Activated T-cell treated with anti-CD3 and anti-CD28 coated beads, Interleukin-2, amount 50 U/mL, for 4 hours (primary cell): ENCODE results near the gene YY1. TPM values are rescaled to one million over a fixed set of nuclear protein-coding genes. Genes with fewer than 3 reads are reported as not detected.

Experiments used
- ATAC-seq, 2 donors: fragments of 200-7000 bp; cut with Tn5 transposase; one replicate each; pipeline ENCODE4 v1.10.0; 2021
- DNase-seq: peaks from one replicate; pipeline ENCODE4 v3.0.0-alpha.2; 2020
- H3K27me3 Mint-ChIP-seq: one replicate; pipeline ENCODE4 v1.8.0; 2021; ENCODE audit warnings: low read depth, mixed read lengths
- H3K36me3 Mint-ChIP-seq: one replicate; pipeline ENCODE4 v1.8.0; 2022; ENCODE audit warnings: mixed read lengths; ENCODE audit not compliant: insufficient read depth
- H3K4me1 Mint-ChIP-seq: one replicate; pipeline ENCODE4 v1.8.0; 2021; ENCODE audit warnings: low read depth, mixed read lengths
- H3K4me3 Mint-ChIP-seq: one replicate; pipeline ENCODE4 v1.8.0; 2021; ENCODE audit warnings: mild to moderate bottlenecking, moderate library complexity, mixed read lengths
- H3K9me3 Mint-ChIP-seq: one replicate; pipeline ENCODE4 v1.8.0; 2021; ENCODE audit warnings: mixed read lengths
- total RNA-seq, 3 donors: library from RNA; stranded (reverse); gene quantifications; one replicate each; pipeline ENCODE4 v1.2.1, GENCODE V29; 2021

YY1 gene
- total RNA-seq, 3 donors from 2014 or later, result 81.3 to 90.1 (median 88.3) TPM

DNA sequence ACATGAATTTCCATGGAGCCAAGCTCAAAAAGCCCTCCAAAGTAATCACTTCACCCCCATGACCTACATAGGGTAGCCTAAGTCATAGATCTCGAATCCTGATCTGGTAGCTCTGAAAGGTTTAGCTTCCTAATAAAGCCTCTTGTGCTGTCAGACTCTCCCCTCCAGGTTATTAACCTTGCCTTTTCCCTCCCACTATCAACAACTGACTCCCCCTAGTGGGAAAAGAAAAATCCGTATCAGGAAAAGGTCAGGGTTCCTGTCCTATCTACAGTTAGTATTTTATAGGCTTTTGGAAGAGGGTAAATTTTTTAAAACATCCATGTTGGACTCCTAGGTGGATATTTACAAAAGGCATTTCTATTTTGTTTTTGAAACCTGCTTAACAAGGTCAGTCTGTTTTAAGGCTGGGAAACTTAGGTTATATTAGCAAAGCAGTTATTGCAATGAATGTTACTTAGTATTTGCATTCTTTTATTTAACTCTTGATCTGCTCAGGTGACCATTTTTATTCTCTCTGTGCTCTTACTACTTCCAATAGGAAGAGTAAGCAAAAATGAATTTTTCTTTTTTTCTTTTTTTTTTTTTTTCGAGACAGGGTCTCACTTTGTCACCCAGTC is 8.0 kb downstream of the YY1 start:
- Mint-ChIP-seq H3K4me3 (no peak overlapping the region), H3K4me1 (peaks cover 76% of the 10 kb centered on the region), H3K27me3 (no peaks in the 10 kb centered on the region), H3K9me3 (no peaks in the 10 kb centered on the region), H3K36me3 (peaks cover 13% of the 10 kb centered on the region)
- ATAC-seq (peak; percentile 35 to 56), DNase-seq (no peak)

DNA sequence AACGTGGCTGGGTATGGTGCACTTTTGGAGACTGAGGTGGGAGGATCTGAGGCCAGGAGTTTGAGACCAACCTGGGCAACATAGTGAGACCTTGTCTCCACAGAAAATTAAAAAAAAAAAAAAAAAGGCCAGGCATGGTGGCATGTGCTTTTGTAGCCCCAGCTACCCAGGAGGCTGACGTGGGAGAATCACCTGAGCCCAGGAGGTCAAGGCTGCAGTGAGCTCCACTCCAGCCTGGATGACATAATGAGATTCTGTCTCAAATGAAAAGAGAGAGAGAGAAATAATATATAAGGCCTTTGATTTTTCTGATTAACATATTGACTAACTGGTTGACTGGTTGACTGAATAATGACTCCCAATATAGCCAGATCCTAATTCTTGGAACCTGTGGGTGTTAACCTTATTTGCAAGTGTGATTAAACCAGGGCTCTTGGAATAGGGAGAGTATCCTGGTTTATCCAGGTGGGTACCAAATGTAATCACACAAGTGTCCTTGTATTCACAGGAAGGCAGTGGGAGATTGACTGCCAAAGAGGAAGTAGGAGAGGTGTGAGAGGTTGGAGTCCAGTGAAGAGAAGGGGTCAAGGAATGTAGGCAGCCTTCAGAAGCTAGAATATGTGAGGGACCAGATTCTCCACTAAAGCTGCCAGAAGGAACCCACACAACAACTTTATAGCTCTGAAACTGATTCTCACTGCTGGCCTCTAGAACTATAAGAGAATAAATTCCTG is 12.0 kb downstream of the YY1 start:
- Mint-ChIP-seq H3K9me3 (no peaks in the 10 kb centered on the region), H3K27me3 (no peaks in the 10 kb centered on the region), H3K36me3 (peaks cover 4% of the 10 kb centered on the region), H3K4me3 (no peak overlapping the region), H3K4me1 (peaks cover 78% of the 10 kb centered on the region)
- DNase-seq, result no peak
- no peak for ATAC-seq

- no peaks in the 10 kb centered on the region for H3K9me3 Mint-ChIP-seq
- ATAC-seq, result no peak
- no peaks in the 10 kb centered on the region for H3K36me3 Mint-ChIP-seq
- peaks cover 78% of the 10 kb centered on the region for H3K4me1 Mint-ChIP-seq
- no peaks in the 10 kb centered on the region for H3K27me3 Mint-ChIP-seq
- no peak overlapping the region for H3K4me3 Mint-ChIP-seq
- DNase-seq, result no peak
Observed at GRCh38 chr14:100252684-100253083, 13.7 kb downstream of the YY1 start.

- peaks cover 5% of the 10 kb centered on the region for H3K36me3 Mint-ChIP-seq
- H3K9me3 Mint-ChIP-seq, result no peaks in the 10 kb centered on the region
- H3K4me3 Mint-ChIP-seq, result no peak overlapping the region
- peaks cover 84% of the 10 kb centered on the region for H3K4me1 Mint-ChIP-seq
- DNase-seq, result no peak
- no peak for ATAC-seq
- no peaks in the 10 kb centered on the region for H3K27me3 Mint-ChIP-seq
Observed at GRCh38 chr14:100256339-100256895, 17.5 kb downstream of the YY1 start.

GRCh38 chr14:100261621-100262020 is 22.7 kb downstream of the YY1 start:
- ATAC-seq (peak; percentile 58 to 79), DNase-seq (no peak)
- no peaks in the 10 kb centered on the region for H3K27me3 Mint-ChIP-seq
- H3K9me3 Mint-ChIP-seq, result no peaks in the 10 kb centered on the region
- H3K36me3 Mint-ChIP-seq, result peaks cover 20% of the 10 kb centered on the region
- peaks cover 86% of the 10 kb centered on the region for H3K4me1 Mint-ChIP-seq
- H3K4me3 Mint-ChIP-seq, result peak overlapping the region; percentile 1

DNA sequence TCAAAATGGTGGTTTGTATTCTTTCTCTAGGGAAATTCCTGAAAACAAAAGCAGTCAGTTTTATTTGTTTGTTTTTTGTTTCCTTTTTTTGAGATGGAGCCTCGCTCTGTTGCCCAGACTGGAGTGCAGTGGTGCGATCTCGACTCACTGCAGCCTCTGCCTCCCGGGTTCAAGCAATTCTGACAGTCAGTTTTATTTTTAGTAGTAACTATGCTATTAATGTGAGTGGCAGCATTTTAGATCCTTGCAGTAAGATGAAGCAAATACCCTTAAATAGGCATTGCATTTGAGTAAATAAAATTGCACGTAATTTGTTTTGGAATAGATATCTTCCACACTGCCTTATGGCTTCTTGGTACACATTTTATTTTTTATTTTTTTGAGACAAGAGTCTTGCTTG is 23.6 kb downstream of the YY1 start:
- ATAC-seq (no peak), DNase-seq (no peak)
- Mint-ChIP-seq H3K27me3 (no peaks in the 10 kb centered on the region), H3K4me1 (peaks cover 85% of the 10 kb centered on the region), H3K36me3 (peaks cover 23% of the 10 kb centered on the region), H3K9me3 (no peaks in the 10 kb centered on the region), H3K4me3 (no peak overlapping the region)

DNA sequence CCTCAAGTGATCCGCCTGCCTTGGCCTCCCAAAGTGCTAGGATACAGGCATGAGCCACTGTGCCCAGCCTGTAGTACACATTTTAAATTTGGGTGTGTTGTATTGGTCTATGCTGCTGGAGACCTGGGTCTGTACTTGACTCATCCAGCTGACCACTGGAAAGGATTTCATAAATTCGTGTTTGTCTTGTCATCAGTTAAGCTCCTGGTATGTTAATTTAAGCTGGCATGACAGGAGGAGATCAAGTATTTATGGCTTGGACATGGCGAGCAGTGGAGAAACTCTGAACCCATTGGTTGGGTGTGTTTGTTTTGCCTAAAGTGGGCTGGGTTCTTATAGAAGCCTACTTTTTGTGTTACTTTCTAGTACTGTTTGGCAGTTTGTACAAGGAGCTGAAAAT is 24.2 kb downstream of the YY1 start:
- peaks cover 84% of the 10 kb centered on the region for H3K4me1 Mint-ChIP-seq
- H3K36me3 Mint-ChIP-seq, result peaks cover 23% of the 10 kb centered on the region
- no peak overlapping the region for H3K4me3 Mint-ChIP-seq
- DNase-seq (no peak), ATAC-seq (no peak)
- H3K27me3 Mint-ChIP-seq, result no peaks in the 10 kb centered on the region
- H3K9me3 Mint-ChIP-seq, result no peaks in the 10 kb centered on the region

DNA sequence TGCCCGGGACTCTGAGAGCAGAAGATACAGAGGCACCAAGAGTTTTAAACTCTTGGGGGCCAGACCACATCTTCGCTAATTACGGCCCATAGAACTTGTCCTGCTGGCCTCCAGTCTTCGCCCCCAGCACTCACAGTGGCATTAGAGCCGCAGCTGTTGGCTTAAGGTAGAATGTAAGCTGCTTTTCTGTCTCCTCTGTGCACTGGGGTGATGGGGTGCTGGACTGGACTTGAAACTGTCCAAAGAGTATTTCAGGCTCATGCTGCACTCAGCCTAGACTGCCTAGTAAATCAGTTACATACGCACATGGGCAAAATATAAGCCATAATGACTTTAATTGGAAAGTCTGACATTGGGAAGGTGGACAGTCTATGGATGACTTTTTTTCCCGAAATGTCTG is 29.0 kb downstream of the YY1 start:
- H3K27me3 Mint-ChIP-seq, result no peaks in the 10 kb centered on the region
- peaks cover 16% of the 10 kb centered on the region for H3K36me3 Mint-ChIP-seq
- ATAC-seq (no peak), DNase-seq (no peak)
- H3K9me3 Mint-ChIP-seq, result no peaks in the 10 kb centered on the region
- peaks cover 58% of the 10 kb centered on the region for H3K4me1 Mint-ChIP-seq
- no peak overlapping the region for H3K4me3 Mint-ChIP-seq

DNA sequence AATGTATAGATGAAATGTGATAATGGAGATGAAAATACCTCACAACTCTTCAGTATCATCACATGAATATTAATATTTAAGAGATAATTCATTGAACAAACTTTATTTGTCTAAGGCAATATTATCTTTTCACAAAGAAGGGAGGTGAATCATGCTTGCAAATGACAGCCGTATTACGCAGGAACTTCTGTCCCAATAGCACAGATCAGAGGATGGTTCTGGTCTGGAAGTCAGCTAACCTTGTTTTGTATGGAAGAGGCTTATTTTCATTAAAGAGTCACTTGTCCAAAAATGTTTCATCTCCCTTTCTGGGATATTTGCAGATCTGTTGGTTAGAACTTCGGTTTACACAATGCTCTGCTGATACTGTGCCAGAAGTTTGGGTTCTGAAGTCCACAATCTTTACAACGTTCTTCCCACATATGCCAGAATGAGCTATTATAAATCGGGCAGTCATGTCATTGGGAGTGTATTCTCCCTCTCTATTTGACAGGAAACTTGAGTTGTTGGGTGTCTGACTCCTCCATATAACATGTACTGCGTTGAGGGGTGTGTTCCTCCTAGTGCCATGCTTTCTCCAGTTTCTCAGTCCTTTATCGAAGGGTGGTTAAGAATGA is 29.8 kb downstream of the YY1 start:
- H3K4me3 Mint-ChIP-seq, result no peak overlapping the region
- no peaks in the 10 kb centered on the region for H3K9me3 Mint-ChIP-seq
- ATAC-seq (no peak), DNase-seq (no peak)
- H3K4me1 Mint-ChIP-seq, result peaks cover 56% of the 10 kb centered on the region
- H3K36me3 Mint-ChIP-seq, result peaks cover 16% of the 10 kb centered on the region
- H3K27me3 Mint-ChIP-seq, result no peaks in the 10 kb centered on the region

GRCh38 chr14:100271247-100271939 is 32.4 kb downstream of the YY1 start:
- ATAC-seq, result no peak
- H3K9me3 Mint-ChIP-seq, result no peaks in the 10 kb centered on the region
- DNase-seq, result no peak
- no peaks in the 10 kb centered on the region for H3K27me3 Mint-ChIP-seq
- no peak overlapping the region for H3K4me3 Mint-ChIP-seq
- H3K4me1 Mint-ChIP-seq, result peaks cover 60% of the 10 kb centered on the region
- peaks cover 16% of the 10 kb centered on the region for H3K36me3 Mint-ChIP-seq

- DNase-seq (no peak), ATAC-seq (no peak)
- H3K4me1 Mint-ChIP-seq, result peaks cover 55% of the 10 kb centered on the region
- no peaks in the 10 kb centered on the region for H3K9me3 Mint-ChIP-seq
- H3K36me3 Mint-ChIP-seq, result peaks cover 18% of the 10 kb centered on the region
- H3K4me3 Mint-ChIP-seq, result no peak overlapping the region
- no peaks in the 10 kb centered on the region for H3K27me3 Mint-ChIP-seq
Observed at GRCh38 chr14:100274250-100274649, 35.3 kb downstream of the YY1 start.

- H3K27me3 Mint-ChIP-seq, result no peaks in the 10 kb centered on the region
- no peak overlapping the region for H3K4me3 Mint-ChIP-seq
- DNase-seq (no peak), ATAC-seq (peak; percentile 48 to 73)
- peaks cover 58% of the 10 kb centered on the region for H3K4me1 Mint-ChIP-seq
- H3K36me3 Mint-ChIP-seq, result peaks cover 21% of the 10 kb centered on the region
- no peaks in the 10 kb centered on the region for H3K9me3 Mint-ChIP-seq
Observed at GRCh38 chr14:100275214-100275613, 36.3 kb downstream of the YY1 start.

DNA sequence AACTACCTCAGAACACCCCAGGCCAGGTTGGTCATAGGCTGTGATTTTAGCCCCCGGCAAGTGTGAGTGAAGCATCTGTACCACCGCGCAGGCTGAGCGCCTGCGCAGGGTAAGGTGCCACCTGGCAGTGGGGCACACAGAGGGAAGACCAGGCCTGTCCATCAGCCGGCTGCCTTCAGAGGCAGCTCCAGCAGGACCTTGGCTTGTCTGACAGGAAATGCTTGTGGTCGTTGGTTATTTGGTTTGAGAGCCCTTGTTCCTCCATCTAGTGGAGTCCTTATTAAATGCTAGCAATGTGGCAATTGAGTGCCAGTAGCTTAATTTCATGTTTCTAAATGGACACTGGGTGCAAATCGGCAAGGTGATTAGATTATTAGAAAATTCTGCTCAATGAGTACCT is 39.8 kb downstream of the YY1 start:
- ATAC-seq (no peak), DNase-seq (no peak)
- Mint-ChIP-seq H3K36me3 (peaks cover 21% of the 10 kb centered on the region), H3K27me3 (no peaks in the 10 kb centered on the region), H3K4me1 (peaks cover 44% of the 10 kb centered on the region), H3K9me3 (no peaks in the 10 kb centered on the region), H3K4me3 (no peak overlapping the region)

DNA sequence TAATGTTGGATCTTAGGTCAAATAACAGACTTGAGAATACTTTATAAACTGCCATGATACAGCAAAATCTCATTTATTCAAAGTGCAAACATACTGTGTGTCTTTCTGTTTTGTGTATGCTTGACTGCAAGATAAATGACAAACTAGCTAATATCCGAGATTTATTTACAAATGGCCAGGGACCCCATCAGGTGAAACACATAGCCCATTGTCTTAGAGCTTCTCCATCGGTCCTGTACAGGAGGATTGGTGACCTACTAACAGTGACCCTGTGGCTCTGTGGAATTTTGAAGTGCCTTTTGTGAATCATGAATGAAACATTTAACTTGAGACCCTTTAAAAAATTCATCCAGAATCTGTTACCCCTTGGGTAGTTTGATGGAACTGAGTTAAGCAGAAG is 40.2 kb downstream of the YY1 start:
- DNase-seq (no peak), ATAC-seq (no peak)
- Mint-ChIP-seq H3K4me1 (peaks cover 42% of the 10 kb centered on the region), H3K36me3 (peaks cover 21% of the 10 kb centered on the region), H3K9me3 (no peaks in the 10 kb centered on the region), H3K4me3 (no peak overlapping the region), H3K27me3 (no peaks in the 10 kb centered on the region)
